Stimulated activated CD4-positive, alpha-beta T cell treated with anti-CD3 and anti-CD28 coated beads, Interleukin-12 subunit alpha, Interleukin-12 subunit beta, amount 100 ng/mL, for 24 hours (primary cell): ENCODE measurements around the gene LIN7C.
"Not testable (repeated sequence)": the region's sequence is repeated elsewhere in the genome, so short reads cannot be mapped to it uniquely, and the experiment has no call there.

ENCODE experiments used
- DNase-seq, 2 experiments: peaks; one replicate each; pipeline ENCODE4 v3.0.0-alpha.2; 2020; ENCODE audit warnings: low read depth in 2 of 2

The LIN7C gene

DNA sequence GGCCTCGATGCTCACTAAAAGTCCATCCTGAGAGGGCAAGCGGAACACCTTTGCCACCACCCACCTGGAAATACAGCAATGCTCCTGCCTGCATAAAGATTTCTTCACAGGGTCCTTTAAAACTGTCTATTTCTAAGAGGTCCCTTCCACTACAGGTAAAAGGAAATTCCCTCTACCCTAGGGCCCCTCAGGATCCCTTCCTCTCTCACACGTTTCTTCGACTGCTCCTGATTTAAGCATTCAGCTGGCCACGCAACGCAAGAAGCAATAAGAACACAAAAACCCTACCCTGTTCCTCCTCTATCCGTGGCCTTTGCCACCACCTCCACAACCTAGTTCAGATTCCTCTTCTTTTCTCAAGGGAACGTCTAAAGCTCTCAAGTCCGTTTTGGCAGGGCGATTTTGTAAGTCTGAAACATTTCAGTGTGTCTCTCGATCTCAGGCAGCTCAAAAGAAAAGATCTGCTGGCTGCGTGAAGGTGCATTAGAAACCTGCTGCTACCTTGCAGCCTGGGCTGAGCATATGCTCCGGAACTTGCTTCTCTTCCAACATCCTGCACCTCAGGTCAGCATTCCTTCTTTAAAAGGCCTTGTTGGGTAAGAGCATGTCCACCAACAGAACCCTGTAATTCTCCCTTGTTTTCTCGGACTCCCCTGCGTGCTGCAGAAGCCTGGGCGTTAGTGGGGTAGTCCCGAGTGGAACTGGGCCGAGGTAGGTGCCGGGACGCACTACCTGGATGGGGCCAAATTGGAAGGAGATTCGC lies 35.6 kb downstream of the LIN7C start:
- DNase-seq, result no peak

DNA sequence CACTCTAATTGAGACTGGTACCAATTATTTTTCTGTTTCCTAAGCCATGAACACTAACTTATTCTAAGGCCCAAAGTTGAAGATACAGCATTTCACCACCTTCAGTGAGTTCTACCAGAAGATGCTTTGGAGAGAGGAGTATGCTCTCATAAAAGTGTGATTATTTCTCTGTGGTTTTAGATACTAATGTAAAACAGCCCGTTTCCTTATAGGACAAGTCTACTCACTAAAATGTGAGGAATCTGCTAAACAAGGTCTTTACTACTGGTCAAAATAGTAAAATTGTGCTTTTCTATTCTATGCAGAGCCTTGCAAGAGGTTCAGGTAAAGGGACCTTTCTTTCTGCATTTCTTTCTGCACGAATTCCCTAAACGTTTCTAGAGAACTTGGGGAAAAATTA lies 36.4 kb downstream of the LIN7C start:
- DNase-seq, result no peak

DNA sequence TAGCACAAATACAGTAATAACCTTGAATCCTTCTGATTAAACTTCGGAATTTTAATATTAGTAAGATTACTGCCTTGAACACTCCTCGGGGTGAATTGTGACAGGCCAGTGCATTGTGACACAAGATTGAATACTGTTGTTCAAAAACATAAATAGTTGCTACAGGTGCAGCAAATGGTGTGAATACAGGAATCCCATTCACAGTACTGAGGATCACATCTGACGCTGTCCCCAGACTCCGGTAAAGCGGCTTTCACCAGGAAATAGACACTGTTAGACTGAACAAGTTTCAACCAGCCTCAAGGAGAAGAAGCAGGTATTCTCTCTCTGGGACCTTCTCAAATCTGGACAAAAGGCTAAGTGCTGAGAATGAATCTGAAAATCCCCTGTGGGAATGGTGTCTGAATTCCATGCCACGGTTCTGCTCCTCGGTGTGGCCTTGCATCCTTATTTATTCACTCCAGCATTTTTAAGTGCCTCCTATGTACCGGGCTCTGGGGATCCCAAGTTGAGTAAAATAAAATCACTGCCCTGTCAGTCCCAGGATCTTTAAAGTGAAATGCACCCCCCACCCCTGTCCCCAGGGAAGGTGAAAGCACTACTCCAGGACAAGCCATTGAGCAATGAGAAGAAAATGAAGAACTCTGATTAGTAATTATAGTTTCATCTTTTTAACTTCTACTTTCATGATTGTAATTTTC lies 37.4 kb downstream of the LIN7C start:
- no peak for DNase-seq

DNA sequence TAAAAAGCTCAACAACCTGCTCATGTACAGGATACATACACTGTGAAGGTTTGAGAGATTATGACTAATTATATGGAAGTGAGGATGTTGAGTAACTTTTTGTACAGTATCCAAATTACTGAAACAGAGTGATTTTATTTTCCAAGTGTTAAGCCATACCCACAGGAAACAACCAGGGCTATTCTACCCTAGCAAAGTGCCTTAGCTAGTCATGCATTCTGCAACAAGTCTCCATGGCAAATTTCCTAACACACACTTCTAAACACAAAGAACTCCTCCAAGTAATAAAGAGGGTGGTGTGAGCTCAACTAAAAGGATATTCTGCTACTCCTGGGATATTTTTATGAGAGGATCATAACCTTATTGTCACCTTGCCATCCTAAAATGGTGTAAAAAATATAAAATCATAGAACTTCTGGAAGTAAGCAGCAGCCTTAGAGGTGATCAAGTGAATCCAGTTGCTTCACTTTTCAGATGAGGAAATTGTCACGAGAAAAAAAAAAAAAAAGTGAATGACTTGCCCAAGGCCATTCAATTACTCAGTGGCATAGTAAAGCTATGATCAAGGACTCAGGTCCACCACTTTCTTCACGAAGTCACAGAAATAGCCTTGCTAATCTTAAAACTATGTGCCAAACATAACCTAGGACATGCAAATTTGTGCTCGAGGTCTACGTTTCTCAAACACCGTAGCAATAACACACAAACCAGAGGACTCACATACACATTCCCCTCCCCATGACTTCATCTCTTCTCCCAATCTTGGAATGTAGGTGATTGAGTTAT lies 38.2 kb downstream of the LIN7C start:
- no peak for DNase-seq

DNA sequence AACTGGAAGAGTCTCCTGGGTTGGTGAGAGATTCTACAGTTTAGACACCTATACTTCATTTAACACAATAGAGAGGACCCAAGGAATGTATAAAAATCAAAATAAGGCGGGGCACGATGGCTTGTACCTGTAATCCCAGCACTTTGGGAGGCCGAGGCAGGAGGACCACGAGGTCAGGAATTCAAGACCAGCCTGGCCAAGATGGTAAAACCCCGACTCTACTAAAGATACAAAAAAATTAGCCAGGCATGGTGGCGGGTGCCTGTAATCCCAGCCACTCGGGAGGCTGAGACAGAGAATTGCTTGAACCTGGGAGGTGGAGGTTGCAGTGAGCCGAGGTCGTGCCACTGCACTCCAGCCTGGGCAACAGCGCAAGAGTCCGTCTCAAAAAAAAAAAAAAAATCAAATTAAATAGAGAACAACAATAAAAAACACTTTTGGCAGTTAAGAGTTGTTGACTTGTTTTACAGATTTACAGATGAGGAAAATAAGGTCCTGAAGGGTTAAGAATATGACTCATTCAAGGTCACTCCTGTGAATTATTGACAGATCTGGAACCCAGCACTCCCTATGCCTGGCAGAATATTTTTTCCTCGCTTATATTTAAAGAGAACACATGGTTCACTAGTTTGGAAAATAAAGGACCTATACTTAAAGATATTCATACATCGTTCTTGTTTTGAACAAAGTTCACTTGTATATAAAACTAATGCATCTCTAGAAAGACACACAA lies 39.2 kb downstream of the LIN7C start:
- no peak for DNase-seq

DNA sequence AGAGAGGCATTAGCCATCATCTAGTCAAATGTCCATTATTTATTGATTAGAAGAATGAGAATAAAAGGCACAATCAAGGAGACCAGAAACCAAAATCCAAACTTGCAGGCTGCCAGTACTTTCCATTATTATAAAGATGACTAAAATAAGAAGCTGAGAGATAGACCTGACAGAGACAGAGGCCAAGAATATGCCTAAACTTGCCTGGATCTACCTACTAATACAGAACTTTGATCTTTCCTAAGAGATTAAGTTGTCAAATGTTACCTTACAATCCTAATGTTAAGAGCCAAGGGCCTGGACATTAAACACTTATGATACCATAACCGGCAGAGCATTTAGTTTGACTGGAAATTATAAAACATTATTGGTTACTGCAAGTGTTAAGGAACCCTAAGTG lies 40.2 kb downstream of the LIN7C start:
- DNase-seq, result no peak

DNA sequence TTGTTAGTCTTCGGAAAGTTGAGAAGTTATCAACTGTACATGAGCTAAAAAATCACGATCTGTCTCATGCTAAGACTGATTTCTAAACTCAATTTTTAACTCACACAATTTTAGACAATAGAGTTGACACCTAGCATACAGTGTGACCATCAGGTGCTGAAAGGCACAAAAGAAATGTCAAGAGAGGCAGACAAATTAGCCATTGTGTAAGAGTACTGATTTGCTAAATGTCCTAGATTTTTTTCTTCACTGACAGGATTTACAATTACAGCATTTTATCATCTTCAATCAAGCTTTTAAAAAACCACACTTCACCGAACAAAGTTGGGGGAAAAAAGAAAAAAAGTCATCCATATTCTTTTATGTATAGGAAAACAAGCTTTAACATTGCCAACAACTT lies 40.9 kb downstream of the LIN7C start:
- DNase-seq, result no peak

DNA sequence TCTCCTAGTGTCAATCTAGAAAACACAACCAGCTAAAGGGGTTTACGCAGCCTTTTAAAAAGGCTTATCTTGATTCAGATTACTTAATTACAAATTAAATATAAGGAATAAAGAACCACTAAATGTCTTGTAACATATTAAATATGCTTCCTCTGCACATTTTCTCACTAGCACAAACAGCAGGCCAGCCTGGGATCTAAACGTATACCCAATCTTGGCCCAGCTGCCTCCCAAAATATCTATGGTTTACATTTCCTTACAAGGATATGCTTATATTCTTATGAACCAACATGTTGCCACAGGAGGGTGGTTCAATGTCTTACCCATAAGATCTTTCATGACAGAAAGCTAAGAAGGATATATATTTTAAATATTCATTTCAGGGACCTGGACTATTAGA lies 41.7 kb downstream of the LIN7C start:
- no peak for DNase-seq

DNA sequence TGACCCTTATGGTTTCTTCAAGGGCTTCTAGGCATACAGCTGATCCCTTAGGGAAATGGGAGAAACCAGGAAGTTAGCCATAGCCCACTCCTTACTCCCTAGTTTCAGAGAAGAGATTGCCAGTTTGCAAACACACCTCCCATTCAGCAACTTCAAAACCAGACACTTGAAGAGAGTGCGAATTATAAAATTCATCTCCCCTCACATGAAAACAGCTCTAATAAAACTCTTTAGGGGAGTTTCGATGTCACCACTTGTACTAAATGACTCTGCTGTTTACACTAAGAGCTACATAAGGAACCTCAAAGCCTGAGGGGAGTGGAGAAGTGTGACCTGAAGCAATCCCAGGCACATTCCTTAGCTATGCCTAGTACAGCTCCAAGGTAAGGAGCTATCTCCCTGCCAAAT lies 42.3 kb downstream of the LIN7C start:
- DNase-seq, result no peak

DNA sequence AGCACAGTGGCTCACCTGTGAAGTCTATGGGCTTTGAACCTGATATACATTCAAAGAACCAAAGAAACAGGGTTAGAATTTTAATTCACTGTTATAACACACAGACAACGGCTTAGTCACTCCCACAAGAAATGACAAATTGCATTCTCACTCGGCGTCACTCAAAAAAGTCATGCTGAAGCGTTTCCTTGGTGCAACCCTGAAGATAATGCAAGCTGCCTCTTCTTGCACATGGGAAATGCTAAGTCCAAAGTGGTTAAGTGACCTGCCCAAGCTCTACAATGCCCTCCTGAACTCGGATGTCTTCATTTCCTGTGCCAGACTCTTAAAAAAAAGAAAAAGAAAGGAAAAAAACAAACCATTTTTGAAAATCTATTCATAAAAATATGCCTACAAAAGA lies 44.0 kb downstream of the LIN7C start:
- no peak for DNase-seq

DNA sequence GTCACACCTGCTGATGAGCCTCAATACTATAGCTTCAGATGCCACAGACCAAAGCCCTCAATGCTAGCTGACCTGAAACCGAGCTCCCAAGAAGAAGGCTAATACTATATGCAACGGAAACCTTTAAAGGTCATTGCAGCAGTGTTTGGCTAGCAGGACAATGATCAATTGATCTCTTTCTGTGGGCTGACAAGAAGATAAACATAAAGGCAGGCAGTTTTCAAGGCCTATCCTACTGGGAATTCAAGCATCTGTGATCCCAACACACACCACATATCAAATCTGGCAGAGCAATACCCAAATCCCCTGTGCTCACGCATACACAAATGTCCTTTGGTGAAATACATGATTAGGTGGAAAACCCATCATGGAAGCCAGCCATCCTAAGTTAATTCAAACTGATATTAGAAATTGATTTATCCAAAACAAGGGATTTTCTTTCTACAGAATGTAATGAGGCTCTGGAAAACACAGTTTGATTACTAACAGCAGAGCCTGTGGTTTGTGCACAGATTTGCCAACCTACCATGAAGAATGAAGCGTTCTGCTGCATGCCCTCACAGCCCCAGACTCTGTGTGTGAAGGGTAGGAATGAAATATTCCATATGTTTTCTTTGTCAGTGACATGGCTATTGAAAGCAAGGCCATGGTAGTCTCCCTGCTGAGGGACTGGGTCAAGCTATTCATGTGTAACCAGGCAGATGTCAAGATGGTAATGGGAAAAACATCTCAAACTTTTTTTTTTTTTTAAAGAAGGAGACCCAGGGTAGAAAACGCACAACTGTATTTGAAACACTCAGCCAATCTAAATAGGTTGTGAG lies 46.2 kb downstream of the LIN7C start:
- no peak for DNase-seq

DNA sequence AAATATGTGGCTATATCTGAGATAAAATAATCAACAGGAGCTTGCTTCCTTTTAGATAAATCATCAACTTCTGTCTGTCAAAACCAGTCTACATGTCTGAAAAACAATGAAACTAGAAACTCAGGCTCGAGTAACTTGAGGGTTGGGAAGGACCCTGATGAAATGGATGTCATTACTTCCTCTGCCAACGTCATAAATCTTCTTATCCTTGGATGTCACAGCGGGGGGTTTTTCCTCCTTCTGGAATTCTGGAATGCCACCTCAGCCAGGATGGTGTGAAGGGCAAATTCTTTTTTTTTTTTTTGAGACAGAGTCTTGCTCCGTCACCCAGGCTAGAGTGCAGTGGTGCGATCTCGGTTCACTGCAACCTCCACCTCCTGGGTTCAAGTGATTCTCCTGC lies 47.4 kb downstream of the LIN7C start:
- no peak for DNase-seq

DNA sequence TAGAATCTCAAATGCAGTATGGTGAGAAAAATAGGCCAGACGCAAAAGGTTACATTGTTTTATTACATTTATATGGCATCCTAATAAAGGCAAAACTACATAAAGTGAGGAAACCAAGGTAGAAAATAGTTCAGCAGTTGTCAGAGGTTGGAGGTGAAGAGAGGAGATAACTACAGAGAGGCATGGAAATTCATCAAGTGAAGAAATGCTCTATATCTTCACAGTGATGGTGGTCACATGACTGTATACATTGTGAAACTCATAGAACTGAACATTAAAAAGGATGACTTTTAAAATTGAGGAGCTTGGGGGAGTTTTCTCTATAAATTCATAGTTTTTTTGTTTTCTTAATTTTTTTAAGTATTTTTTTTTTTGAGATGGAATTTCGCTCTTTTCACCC lies 48.4 kb downstream of the LIN7C start:
- no peak for DNase-seq

DNA sequence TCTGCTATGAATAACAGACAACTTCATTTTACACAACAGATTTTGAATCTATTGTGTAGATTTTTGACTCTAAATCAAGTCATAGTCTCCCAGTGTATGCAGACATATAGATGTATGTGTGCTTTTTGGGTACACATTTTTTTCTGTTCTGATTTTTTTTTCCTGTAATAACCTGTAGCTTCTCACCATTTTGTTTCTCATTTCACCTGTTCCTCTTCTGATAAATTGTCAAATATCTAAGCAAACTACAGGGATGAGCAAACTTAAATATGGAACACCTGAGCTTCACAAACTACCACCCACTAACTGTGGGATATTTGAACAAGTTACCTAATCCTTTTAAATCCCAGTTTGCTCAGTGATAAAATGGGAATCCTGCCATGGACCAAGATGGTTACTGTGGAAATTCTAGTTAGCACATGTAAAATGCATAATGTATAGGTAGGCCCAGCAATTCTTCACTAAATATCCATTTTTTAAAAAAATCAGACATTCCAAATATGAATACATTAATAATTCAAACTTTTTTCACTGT lies 49.7 kb downstream of the LIN7C start:
- no peak for DNase-seq

DNA sequence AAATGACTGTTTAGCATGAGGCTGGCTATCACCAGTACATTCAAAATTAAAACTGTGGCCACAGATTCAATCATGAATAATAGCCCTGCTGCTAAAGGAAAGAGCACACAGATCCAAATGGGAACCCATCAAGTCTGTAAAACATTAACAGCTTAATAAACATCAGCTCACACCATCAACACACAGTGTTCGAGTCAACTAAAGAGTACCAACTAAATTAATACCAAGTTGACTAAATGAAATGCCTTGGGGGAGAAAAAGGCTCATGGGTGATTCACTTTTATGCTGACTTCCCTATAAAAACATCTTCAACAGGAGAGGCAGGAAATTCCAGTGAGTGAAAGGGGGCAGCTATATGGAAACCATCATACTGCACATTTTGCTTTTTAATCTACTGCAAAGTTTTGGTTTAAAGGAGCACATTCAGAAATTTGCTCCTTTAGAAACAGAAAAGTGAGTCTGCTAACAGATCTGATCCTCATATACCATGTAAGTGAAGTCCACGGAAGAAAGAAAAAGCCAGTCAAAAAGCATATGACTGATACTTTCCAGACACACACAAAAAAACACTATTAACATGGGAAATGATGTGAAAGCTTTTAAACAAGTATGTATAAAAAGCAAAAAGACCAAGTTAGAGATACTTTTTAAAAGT lies 50.3 kb downstream of the LIN7C start:
- no peak for DNase-seq

DNA sequence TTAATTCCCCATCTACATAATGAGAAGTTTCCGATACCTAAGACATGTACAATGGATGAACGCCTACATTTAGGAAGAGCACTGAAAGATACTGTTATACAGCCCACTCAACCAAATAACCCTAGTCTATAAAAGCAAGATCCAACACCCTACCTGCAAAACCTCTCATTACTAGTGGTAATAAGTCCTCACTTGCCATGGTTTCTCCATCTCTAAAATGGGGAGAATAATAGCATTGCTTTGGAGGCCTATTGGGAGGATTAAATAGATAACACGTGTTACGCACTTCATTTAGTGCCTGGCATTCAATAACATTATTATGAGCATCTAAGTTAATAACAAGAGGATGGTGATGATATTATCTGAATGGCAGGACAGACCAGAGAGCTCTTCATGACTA lies 50.9 kb downstream of the LIN7C start:
- DNase-seq, result no peak

DNA sequence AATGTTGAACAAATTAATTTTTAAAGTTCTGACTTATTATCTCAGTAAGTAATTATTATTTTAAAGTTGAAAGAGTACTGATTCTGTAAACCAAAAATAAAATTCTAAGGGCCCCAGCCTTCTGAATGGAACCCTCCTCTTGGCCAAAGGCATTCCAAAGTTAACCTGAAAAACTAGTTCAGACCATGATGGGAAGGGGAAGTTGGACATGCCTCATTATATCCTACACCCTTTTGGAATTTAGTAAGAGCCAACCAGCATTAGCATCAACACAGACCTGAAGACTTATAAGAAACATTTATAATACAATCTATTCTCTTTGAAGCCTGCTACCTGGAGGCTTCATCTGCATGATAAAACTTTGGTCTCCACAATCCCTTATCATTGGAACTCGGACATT lies 52.9 kb downstream of the LIN7C start:
- DNase-seq, result no peak

DNA sequence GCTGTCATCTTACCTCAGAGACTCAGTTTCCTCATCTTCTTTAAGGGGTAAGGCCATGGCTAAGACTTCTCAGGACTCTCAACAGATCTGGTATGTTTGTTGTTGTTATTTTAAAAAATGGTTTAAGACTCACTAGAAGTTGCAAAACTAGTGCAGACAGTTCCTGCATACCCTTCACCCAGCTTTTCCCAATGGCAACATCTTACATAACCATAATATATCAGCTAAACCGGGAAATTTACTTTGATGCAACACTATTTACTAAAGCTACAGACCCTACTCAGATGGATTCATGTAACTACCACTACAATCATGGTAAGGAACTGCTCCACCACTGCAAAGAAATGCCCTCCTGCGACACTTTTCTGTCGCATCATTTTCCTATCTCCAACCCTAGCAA lies 54.4 kb downstream of the LIN7C start:
- DNase-seq, result no peak

DNA sequence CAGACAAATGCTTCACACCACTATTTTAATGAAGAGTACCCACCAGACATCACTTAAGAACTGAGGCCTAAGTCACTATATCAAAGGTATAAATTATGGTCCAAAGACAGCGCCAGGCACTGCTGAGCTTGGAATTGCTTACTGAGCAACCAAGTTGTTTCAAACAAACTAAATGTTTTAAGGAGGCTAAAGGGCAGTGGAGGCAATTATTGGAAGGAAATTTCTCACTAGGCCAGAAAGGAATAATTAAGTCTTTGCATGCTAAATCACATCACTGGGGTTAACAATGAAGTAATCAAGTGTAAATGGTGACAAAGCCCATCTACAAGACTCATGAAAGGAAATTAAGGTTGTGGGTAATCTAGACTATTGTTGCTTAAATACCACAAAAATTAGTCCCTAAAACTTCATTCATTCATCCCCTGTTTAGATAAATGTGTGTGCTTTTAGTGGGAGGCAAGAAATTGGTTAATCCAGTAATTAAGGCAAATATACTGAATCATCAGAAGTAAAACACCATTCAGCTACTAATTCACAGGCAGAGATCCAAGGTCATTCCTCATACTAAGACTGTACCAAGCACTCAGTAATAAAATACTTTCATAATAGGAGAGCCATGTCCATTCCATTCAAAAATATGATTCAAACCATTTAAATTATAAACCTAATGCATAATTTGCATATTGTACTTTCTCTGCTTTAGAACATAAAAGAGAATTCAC lies 55.2 kb downstream of the LIN7C start:
- no peak for DNase-seq

DNA sequence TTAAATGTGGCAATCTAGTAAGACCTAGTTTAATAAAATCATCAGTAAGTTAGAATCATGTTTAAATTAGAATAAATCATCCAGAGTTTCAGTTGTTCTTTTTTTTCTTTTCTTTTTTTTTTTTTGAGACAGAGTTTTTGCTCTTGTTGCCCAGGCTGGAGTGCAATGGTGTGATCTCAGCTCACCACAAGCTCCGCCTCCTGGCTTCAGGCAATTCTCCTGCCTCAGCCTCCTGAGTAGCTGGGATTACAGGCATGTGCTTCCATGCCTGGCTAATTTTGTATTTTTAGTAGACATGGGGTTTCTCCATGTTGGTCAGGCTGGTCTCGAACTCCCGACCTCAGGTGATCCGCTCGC lies 58.4 kb downstream of the LIN7C start:
- DNase-seq, result not testable (repeated sequence)
